Measurements from ENCODE around the gene BSDC1. TPM values are rescaled to one million over a fixed set of nuclear protein-coding genes. Genes with fewer than 3 reads are reported as not detected.

Gene BSDC1
- total RNA-seq, 1 experiment from 2014 or later, result 44.3 TPM

DNA sequence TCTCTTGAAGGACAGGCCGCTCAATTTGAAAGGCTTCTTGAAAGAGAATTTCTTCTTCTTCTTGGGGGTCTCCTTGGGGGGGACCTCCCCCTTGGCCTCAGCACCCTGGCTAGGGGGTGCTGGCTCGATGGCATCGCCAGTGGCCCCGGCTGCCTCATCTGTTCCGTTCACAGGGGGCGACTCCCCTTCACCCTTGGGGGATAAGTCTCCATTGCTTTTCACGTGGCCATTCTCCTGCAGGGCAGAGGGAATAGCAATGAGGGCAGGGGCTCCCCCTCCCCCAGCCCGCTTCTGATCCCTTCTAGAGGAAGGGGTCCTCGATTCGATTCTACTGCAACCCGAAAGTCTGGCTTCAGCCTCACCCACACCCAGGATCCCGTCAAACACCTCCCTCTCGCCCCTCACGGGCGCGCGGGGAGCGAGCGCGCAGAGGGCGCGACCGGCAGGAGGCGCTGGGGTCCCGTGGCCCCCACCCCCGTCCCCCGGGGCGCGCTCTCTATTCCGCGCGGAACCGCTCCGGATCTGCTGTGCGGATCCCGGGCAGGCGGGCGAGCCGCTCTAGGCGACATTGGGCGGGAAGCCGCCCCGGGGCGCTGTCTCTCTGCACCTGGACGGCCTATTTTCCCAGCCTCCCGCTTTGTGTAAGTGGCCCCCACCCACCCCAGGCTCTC, 59.2 kb downstream of the BSDC1 start:
- Mint-ChIP-seq H3K9me3 (no peaks in the 10 kb centered on the region), H3K4me1 (peaks cover 44% of the 10 kb centered on the region), H3K4me3 (peak overlapping the region; percentile 95), H3K27ac (peak overlapping the region; percentile 96), H3K27me3 (ENCODE audit: low read depth) (peaks cover 16% of the 10 kb centered on the region), H3K36me3 (peaks cover 37% of the 10 kb centered on the region)
- ChIA-PET CTCF (interaction anchor here (2.1 kb wide), 1 partner anchor 87 kb away, joined by 10 read pairs; no protein-coding TSS in a partner anchor), POLR2A (interaction anchor here (0.6 to 2.8 kb wide), 11 partner anchors 10 to 138 kb away, joined by 3 to 18 read pairs (median 5); partner anchors contain the start of gene BSDC1)
- DNase-seq (ENCODE audit: low spot score), result peak; percentile 33
- ATAC-seq, result no peak
- TF ChIP-seq TP53 (CRISPR knock-in tag; IDR thresholded peaks at IDR 0.05), result no peak
- no peak for TF ChIP-seq NR1H2 (CRISPR knock-in tag; IDR thresholded peaks at IDR 0.05)
- TF ChIP-seq ZNF138 (CRISPR knock-in tag; conservative IDR thresholded peaks at IDR 0.05), result no peak
- TF ChIP-seq, protein P1, sequence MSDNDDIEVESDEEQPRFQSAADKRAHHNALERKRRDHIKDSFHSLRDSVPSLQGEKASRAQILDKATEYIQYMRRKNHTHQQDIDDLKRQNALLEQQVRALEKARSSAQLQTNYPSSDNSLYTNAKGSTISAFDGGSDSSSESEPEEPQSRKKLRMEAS (CRISPR knock-in tag; IDR thresholded peaks at IDR 0.05), result peak; percentile 31; the same call in 1 of the 2 replicates
- TF ChIP-seq ATF2 (CRISPR knock-in tag; IDR thresholded peaks at IDR 0.05; ENCODE audit: borderline replicate concordance, low read depth), result no peak
- no peak for TF ChIP-seq ARID4B (CRISPR knock-in tag; IDR thresholded peaks at IDR 0.05; ENCODE audit: borderline replicate concordance)
- TF ChIP-seq ZBTB21 (CRISPR knock-in tag; IDR thresholded peaks at IDR 0.05; ENCODE audit: borderline replicate concordance), result no peak
- TF ChIP-seq NR3C1 (CRISPR knock-in tag; conservative IDR thresholded peaks at IDR 0.05; ENCODE audit: low read depth), result no peak
- TF ChIP-seq KAT7 (CRISPR knock-in tag; IDR thresholded peaks at IDR 0.05; ENCODE audit: borderline replicate concordance), result 0 out of 2 replicates have a peak, but pooled peaks have one; percentile 44
- TF ChIP-seq CREM (CRISPR knock-in tag; IDR thresholded peaks at IDR 0.05), result no peak
- TF ChIP-seq USF1 (CRISPR knock-in tag; IDR thresholded peaks at IDR 0.05), result peak; percentile 17; the same call in 1 of the 2 replicates
- TF ChIP-seq ZNF671 (CRISPR knock-in tag; IDR thresholded peaks at IDR 0.05), result no peak; the same call in 1 of the 2 replicates
- no peak for TF ChIP-seq ZNF121 (CRISPR knock-in tag; IDR thresholded peaks at IDR 0.05)
- TF ChIP-seq, protein P2, sequence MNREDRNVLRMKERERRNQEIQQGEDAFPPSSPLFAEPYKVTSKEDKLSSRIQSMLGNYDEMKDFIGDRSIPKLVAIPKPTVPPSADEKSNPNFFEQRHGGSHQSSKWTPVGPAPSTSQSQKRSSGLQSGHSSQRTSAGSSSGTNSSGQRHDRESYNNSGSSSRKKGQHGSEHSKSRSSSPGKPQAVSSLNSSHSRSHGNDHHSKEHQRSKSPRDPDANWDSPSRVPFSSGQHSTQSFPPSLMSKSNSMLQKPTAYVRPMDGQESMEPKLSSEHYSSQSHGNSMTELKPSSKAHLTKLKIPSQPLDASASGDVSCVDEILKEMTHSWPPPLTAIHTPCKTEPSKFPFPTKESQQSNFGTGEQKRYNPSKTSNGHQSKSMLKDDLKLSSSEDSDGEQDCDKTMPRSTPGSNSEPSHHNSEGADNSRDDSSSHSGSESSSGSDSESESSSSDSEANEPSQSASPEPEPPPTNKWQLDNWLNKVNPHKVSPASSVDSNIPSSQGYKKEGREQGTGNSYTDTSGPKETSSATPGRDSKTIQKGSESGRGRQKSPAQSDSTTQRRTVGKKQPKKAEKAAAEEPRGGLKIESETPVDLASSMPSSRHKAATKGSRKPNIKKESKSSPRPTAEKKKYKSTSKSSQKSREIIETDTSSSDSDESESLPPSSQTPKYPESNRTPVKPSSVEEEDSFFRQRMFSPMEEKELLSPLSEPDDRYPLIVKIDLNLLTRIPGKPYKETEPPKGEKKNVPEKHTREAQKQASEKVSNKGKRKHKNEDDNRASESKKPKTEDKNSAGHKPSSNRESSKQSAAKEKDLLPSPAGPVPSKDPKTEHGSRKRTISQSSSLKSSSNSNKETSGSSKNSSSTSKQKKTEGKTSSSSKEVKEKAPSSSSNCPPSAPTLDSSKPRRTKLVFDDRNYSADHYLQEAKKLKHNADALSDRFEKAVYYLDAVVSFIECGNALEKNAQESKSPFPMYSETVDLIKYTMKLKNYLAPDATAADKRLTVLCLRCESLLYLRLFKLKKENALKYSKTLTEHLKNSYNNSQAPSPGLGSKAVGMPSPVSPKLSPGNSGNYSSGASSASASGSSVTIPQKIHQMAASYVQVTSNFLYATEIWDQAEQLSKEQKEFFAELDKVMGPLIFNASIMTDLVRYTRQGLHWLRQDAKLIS (CRISPR knock-in tag; IDR thresholded peaks at IDR 0.05; ENCODE audit: borderline replicate concordance), result no peak
- TF ChIP-seq ELF4 (CRISPR knock-in tag; IDR thresholded peaks at IDR 0.05; ENCODE audit: low read depth), result no peak
- TF ChIP-seq ESRRA (CRISPR knock-in tag; IDR thresholded peaks at IDR 0.05; ENCODE audit: borderline replicate concordance), result no peak
- TF ChIP-seq MLX (CRISPR knock-in tag; IDR thresholded peaks at IDR 0.05), result no peak
- TF ChIP-seq FOXK1 (CRISPR knock-in tag; IDR thresholded peaks at IDR 0.05), result no peak
- TF ChIP-seq, protein P3, sequence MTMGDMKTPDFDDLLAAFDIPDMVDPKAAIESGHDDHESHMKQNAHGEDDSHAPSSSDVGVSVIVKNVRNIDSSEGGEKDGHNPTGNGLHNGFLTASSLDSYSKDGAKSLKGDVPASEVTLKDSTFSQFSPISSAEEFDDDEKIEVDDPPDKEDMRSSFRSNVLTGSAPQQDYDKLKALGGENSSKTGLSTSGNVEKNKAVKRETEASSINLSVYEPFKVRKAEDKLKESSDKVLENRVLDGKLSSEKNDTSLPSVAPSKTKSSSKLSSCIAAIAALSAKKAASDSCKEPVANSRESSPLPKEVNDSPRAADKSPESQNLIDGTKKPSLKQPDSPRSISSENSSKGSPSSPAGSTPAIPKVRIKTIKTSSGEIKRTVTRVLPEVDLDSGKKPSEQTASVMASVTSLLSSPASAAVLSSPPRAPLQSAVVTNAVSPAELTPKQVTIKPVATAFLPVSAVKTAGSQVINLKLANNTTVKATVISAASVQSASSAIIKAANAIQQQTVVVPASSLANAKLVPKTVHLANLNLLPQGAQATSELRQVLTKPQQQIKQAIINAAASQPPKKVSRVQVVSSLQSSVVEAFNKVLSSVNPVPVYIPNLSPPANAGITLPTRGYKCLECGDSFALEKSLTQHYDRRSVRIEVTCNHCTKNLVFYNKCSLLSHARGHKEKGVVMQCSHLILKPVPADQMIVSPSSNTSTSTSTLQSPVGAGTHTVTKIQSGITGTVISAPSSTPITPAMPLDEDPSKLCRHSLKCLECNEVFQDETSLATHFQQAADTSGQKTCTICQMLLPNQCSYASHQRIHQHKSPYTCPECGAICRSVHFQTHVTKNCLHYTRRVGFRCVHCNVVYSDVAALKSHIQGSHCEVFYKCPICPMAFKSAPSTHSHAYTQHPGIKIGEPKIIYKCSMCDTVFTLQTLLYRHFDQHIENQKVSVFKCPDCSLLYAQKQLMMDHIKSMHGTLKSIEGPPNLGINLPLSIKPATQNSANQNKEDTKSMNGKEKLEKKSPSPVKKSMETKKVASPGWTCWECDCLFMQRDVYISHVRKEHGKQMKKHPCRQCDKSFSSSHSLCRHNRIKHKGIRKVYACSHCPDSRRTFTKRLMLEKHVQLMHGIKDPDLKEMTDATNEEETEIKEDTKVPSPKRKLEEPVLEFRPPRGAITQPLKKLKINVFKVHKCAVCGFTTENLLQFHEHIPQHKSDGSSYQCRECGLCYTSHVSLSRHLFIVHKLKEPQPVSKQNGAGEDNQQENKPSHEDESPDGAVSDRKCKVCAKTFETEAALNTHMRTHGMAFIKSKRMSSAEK (CRISPR knock-in tag; IDR thresholded peaks at IDR 0.05; ENCODE audit: borderline replicate concordance), result no peak
- no peak for TF ChIP-seq NR2C2 (CRISPR knock-in tag; IDR thresholded peaks at IDR 0.05)
